OCI-LY7 (cell line): ENCODE data around the gene PSENEN. TPM values are rescaled to one million over a fixed set of nuclear protein-coding genes. Genes with fewer than 3 reads are reported as not detected.

Experiments
- BruUV-seq: library from RNA; stranded (reverse); fragments of 400-500 nt; replicated peaks from 2 replicates; lab custom pipeline; 2021; lab: Mats Ljungman, UMichigan
- CTCF ChIA-PET: fragments of 300-600 bp; sonication (Branson Sonifier 250); formaldehyde crosslinking; loops from one replicate; lab custom pipeline; 2022; ENCODE audit warnings: antibody characterized with exemption; ENCODE audit not compliant: unreplicated experiment; lab: Charles Lee
- POLR2A ChIA-PET: fragments of 300-600 bp; sonication (Branson Sonifier 250); formaldehyde crosslinking; loops from one replicate; lab custom pipeline; 2022; ENCODE audit warnings: antibody characterized with exemption; lab: Charles Lee
- DNase-seq: peaks from one replicate; pipeline ENCODE4 v3.0.0-alpha.2; 2015; ENCODE audit warnings: low spot score
- H2AFZ ChIP-seq: fragments of 200-600 bp; sonication (generic), shearing (Covaris generic); 2 replicates; pipeline ENCODE4 v1.6.1; 2014; ENCODE audit warnings: mild to moderate bottlenecking, antibody characterized with exemption, low read length, moderate library complexity
- H3K27ac ChIP-seq: fragments of 200-600 bp; sonication (generic); 2 replicates; pipeline ENCODE4 v1.5.1; 2014; ENCODE audit warnings: mixed run types, low read depth, mild to moderate bottlenecking, moderate library complexity, low read length, inconsistent platforms; ENCODE audit not compliant: poor library complexity, severe bottlenecking
- H3K36me3 ChIP-seq: fragments of 200-600 bp; sonication (generic); 2 replicates; pipeline ENCODE4 v1.6.1; 2014; ENCODE audit warnings: mild to moderate bottlenecking, antibody characterized with exemption, low read length, moderate library complexity, mixed read lengths; ENCODE audit not compliant: insufficient read depth
- H3K4me1 ChIP-seq: fragments of 200-600 bp; sonication (generic); 2 replicates; pipeline ENCODE4 v1.5.1; 2014; ENCODE audit warnings: mild to moderate bottlenecking, low read length; ENCODE audit not compliant: insufficient read depth, poor library complexity, severe bottlenecking
- H3K4me2 ChIP-seq: fragments of 200-600 bp; sonication (generic); 2 replicates; pipeline ENCODE4 v1.6.1; 2014; ENCODE audit warnings: mild to moderate bottlenecking, low read length
- H3K4me3 ChIP-seq: fragments of 200-600 bp; sonication (generic); 2 replicates; pipeline ENCODE4 v1.5.1; 2014; ENCODE audit warnings: mild to moderate bottlenecking, low read depth, low read length; ENCODE audit not compliant: poor library complexity, severe bottlenecking
- H3K79me2 ChIP-seq: fragments of 200-600 bp; sonication (generic); 2 replicates; pipeline ENCODE4 v1.6.1; 2016; ENCODE audit warnings: low read depth, mild to moderate bottlenecking, low read length, moderate library complexity, mixed read lengths; ENCODE audit not compliant: insufficient read depth
- H3K9me2 ChIP-seq: fragments of 200-600 bp; sonication (generic); 2 replicates; pipeline ENCODE4 v1.6.1; 2016; ENCODE audit warnings: mild to moderate bottlenecking, low read length, mixed read lengths; ENCODE audit not compliant: insufficient read depth
- H3K9me3 ChIP-seq: fragments of 200-600 bp; sonication (generic); 2 replicates; pipeline ENCODE4 v1.6.1; 2014; ENCODE audit warnings: mild to moderate bottlenecking, mixed run types, low read length, mixed read lengths
- H4K20me1 ChIP-seq: fragments of 200-600 bp; sonication (generic); 2 replicates; pipeline ENCODE4 v1.6.1; 2014; ENCODE audit warnings: mild to moderate bottlenecking, antibody characterized with exemption, low read length, moderate library complexity, mixed read lengths; ENCODE audit not compliant: insufficient read depth
- EZH2phosphoT487 ChIP-seq: fragments of 200-600 bp; sonication (generic); IDR thresholded peaks from 2 replicates; pipeline ENCODE4 v1.6.1; 2018; ENCODE audit warnings: low read depth, borderline replicate concordance, mild to moderate bottlenecking, mixed run types, antibody characterized with exemption, low read length, moderate library complexity, mixed read lengths
- intact Hi-C: fragments of 100-400 bp; cut with micrococcal nuclease; formaldehyde crosslinking; loops from one replicate; pipeline ENCODE4 v1.10.0; 2022; ENCODE audit not compliant: unreplicated experiment
- total RNA-seq, 2 experiments: library from RNA; depleted of rRNA in 1 of 2; stranded (reverse); fragments of >200 nt in 1 of 2; shearing (Covaris generic) in 1 of 2; gene quantifications; 2 replicates each; pipeline ENCODE4 v1.2.3, GENCODE V29; 2014 to 2022
- TF ChIP-seq, protein P1 (sequence below): fragments of 200-600 bp; sonication (generic); conservative IDR thresholded peaks from 2 replicates; pipeline ENCODE4 v1.5.1; 2014; ENCODE audit warnings: mild to moderate bottlenecking, antibody characterized with exemption, low read length, moderate library complexity, mixed read lengths

PSENEN gene
- total RNA-seq, 2 experiments from 2014 or later = 25.7 to 51.0 TPM

DNA sequence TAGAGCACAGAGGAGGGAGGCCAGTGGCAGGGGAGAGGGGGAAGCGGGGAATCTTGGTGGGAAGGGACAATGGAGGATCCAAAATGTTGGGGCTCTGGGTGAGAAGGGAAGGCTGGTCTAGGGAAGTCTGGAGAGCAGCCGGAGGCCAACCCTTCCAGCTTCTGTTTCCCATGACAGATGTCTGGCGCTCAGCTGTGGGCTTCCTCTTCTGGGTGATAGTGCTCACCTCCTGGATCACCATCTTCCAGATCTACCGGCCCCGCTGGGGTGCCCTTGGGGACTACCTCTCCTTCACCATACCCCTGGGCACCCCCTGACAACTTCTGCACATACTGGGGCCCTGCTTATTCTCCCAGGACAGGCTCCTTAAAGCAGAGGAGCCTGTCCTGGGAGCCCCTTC, 1.1 kb downstream of the PSENEN start:
- Histone ChIP-seq H2AFZ (no peak overlapping the region), H3K4me2 (peak overlapping the region; percentile 86), H3K27ac (peak overlapping the region; percentile 86), H3K36me3 (no peaks in the 10 kb centered on the region; the same call in 1 of the 2 replicates), H4K20me1 (no peaks in the 10 kb centered on the region), H3K9me3 (no peaks in the 10 kb centered on the region), H3K79me2 (peaks cover 14% of the 10 kb centered on the region; the same call in 1 of the 2 replicates), H3K4me1 (peaks cover 52% of the 10 kb centered on the region), H3K4me3 (peak overlapping the region; percentile 78), H3K9me2 (no peaks in the 10 kb centered on the region)
- TF ChIP-seq, protein P1, sequence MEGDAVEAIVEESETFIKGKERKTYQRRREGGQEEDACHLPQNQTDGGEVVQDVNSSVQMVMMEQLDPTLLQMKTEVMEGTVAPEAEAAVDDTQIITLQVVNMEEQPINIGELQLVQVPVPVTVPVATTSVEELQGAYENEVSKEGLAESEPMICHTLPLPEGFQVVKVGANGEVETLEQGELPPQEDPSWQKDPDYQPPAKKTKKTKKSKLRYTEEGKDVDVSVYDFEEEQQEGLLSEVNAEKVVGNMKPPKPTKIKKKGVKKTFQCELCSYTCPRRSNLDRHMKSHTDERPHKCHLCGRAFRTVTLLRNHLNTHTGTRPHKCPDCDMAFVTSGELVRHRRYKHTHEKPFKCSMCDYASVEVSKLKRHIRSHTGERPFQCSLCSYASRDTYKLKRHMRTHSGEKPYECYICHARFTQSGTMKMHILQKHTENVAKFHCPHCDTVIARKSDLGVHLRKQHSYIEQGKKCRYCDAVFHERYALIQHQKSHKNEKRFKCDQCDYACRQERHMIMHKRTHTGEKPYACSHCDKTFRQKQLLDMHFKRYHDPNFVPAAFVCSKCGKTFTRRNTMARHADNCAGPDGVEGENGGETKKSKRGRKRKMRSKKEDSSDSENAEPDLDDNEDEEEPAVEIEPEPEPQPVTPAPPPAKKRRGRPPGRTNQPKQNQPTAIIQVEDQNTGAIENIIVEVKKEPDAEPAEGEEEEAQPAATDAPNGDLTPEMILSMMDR = no peak
- TF ChIP-seq EZH2phosphoT487 = no peak
- CTCF ChIA-PET = no interaction called here
- no peak for DNase-seq
- intact Hi-C loops = loop anchor here (10.0 kb wide), 1 partner anchor 1312 kb away; no protein-coding TSS in a partner anchor
- POLR2A ChIA-PET = interaction anchor here (0.7 to 1.0 kb wide), 2 partner anchors 12 to 257 kb away, joined by 3 to 6 read pairs; no protein-coding TSS in a partner anchor
- no TSS peak for BruUV-seq

DNA sequence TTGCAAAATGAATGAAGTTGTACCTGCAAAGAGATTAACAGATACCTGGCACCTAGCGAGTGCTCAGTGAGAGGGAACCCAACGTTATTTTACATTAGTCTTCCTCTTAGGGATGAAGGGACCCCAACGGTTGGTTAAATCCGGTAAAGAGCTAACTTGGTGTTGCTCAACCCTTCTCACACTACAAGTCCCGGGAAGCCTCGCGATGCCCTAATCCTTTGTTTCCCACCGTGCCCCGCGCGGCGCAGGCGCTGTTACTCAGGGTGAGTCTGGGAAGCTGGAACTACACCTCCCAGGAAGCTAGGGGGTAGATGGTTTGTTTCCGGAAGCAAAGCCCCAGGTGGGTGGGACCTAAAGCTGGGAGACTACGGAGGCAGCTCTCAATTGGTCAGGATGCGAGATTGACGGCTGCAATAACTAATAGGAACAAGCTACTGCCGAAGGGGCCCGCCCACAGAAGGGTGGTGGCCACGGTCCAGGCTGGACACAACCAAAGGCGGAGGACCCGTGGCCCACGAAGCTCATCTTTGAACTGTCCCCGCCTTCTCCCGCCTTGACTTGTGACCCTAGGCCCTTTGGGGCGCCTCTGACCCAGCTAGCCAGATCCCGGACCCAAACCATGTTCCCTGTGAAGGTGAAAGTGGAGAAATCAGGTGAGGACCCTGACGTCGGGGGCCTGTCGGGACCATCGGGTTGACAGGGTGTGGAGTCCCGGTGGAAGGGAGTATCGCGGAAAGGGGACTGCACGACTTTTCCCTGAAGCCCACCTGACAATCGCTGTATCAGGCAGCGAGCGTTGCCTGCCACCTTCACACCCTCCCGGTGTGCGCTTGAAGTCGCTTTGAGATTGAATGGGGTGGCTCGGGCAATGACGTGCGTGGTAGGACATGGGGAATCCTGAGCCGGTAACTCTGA, 2.9 kb downstream of the PSENEN start, which contains the start of gene LIN37:
Gene LIN37 (plus strand): TSS at position 471 of the 915 bp plus-strand sequence. CDS start 149 bp downstream, at position 620.
- POLR2A ChIA-PET = interaction anchor here (0.6 to 1.6 kb wide), 7 partner anchors 23 to 305 kb away, joined by 3 to 6 read pairs (median 4); partner anchors contain the start of genes ALKBH6 and COX6B1
- H3K79me2 ChIP-seq = peaks cover 14% of the 10 kb centered on the region; the same call in 1 of the 2 replicates

More for the DNA sequence above, 2.9 kb downstream of the PSENEN start, which contains the start of gene LIN37:
- H3K9me3 ChIP-seq = no peaks in the 10 kb centered on the region
- H2AFZ ChIP-seq = peak within 1 kb of the TSS; percentile 83; the same call in 1 of the 2 replicates
- no TSS peak for BruUV-seq
- peaks cover 36% of the 10 kb centered on the region for H3K4me1 ChIP-seq
- H3K36me3 ChIP-seq = no peaks in the 10 kb centered on the region; the same call in 1 of the 2 replicates
- peak within 1 kb of the TSS; percentile 78 for H3K4me3 ChIP-seq
- intact Hi-C loops = loop anchor here (1.0 to 10.0 kb wide), 3 partner anchors 9 to 1314 kb away; partner anchors contain the start of genes ARHGAP33 and HSPB6
- H3K27ac ChIP-seq = peak within 1 kb of the TSS; percentile 37
- peak; percentile 99 for DNase-seq
- peak within 1 kb of the TSS; percentile 86 for H3K4me2 ChIP-seq
- H3K9me2 ChIP-seq = no peaks in the 10 kb centered on the region
- CTCF ChIA-PET = interaction anchor here (0.5 kb wide), 1 partner anchor 482 kb away, joined by 8 read pairs; no protein-coding TSS in a partner anchor
- TF ChIP-seq, protein P1 = no peak
- no peak for TF ChIP-seq EZH2phosphoT487
- H4K20me1 ChIP-seq = no peaks in the 10 kb centered on the region
